Activated naive CD4-positive, alpha-beta T cell treated with anti-CD3 and anti-CD28 coated beads, Interleukin-2, amount 10 ng/mL, durations not matched to agents 7 days and 5 days (primary cell): ENCODE results near the gene EDA.

Source experiments
- CTCF ChIA-PET: fragments of 350-600 bp; sonication (Branson Sonifier 250); formaldehyde crosslinking; loops from one replicate; lab custom pipeline; 2021; ENCODE audit warnings: antibody characterized with exemption; lab: Charles Lee
- DNase-seq: peaks from one replicate; pipeline ENCODE4 v3.0.0-alpha.2; 2020
- H3K27ac Mint-ChIP-seq: one replicate; pipeline ENCODE4 v1.8.0; 2021; ENCODE audit warnings: mild to moderate bottlenecking, moderate library complexity, mixed read lengths
- H3K27me3 Mint-ChIP-seq: one replicate; pipeline ENCODE4 v1.8.0; 2021; ENCODE audit warnings: mild to moderate bottlenecking, mixed read lengths
- H3K36me3 Mint-ChIP-seq: one replicate; pipeline ENCODE4 v1.8.0; 2021; ENCODE audit warnings: mixed read lengths
- H3K4me1 Mint-ChIP-seq: one replicate; pipeline ENCODE4 v1.8.0; 2021; ENCODE audit warnings: mixed read lengths
- H3K4me3 Mint-ChIP-seq: one replicate; pipeline ENCODE4 v1.8.0; 2021; ENCODE audit warnings: mild to moderate bottlenecking, moderate library complexity, mixed read lengths
- H3K9me3 Mint-ChIP-seq: one replicate; pipeline ENCODE4 v1.8.0; 2021; ENCODE audit warnings: mixed read lengths

Gene EDA

GRCh38 chrX:70007946-70008345 is 392.0 kb downstream of the EDA start:
- peaks cover 4% of the 10 kb centered on the region for H3K36me3 Mint-ChIP-seq
- H3K4me3 Mint-ChIP-seq = no peak overlapping the region
- H3K27me3 Mint-ChIP-seq = peaks cover 2% of the 10 kb centered on the region
- CTCF ChIA-PET = no interaction called here
- H3K9me3 Mint-ChIP-seq = no peaks in the 10 kb centered on the region
- no peak overlapping the region for H3K27ac Mint-ChIP-seq
- DNase-seq = no peak
- H3K4me1 Mint-ChIP-seq = peaks cover 7% of the 10 kb centered on the region

DNA sequence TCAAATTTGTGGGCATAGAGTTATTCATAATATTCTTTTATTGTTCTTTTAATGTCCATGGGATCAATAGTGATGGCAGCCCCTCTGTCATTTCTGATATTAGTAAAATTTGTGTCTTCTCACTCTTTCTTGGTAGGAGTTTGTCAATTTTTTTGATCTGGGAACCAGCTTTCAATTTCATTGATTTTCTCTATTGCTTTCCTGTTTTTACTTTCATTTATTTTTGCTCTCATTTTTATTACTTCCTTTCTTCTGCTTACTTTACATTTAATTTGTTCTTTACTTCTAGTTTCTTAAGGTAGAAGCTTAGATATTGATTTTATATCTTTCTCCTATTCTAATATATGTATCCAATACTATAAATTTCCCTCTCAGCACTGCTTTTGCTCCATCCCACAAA is 393.1 kb downstream of the EDA start:
- Mint-ChIP-seq H3K27me3 (peaks cover 4% of the 10 kb centered on the region), H3K27ac (no peak overlapping the region), H3K36me3 (peaks cover 8% of the 10 kb centered on the region), H3K9me3 (no peaks in the 10 kb centered on the region), H3K4me1 (peaks cover 13% of the 10 kb centered on the region), H3K4me3 (no peak overlapping the region)
- CTCF ChIA-PET = no interaction called here
- DNase-seq = no peak

DNA sequence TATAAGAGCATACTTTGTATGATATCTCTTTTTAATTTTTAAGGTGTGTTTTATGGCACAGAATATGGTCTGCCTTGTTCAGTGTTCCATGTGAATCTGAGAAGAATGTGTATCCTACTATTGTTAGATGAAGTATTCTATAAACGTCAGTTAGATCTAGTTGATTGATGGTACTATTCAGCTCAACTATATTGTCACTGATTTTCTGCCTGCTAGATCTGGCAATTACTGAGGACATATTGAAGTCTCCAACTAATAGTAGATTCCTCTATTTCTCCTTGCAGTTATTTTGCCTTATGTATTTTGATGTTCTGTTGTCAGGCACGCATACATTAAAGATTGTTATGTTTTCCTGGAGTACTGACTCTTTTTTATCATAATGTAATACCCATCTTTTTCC is 394.1 kb downstream of the EDA start:
- Mint-ChIP-seq H3K36me3 (peaks cover 15% of the 10 kb centered on the region), H3K4me3 (no peak overlapping the region), H3K27me3 (peaks cover 4% of the 10 kb centered on the region), H3K27ac (no peak overlapping the region), H3K9me3 (peaks cover 2% of the 10 kb centered on the region), H3K4me1 (peaks cover 22% of the 10 kb centered on the region)
- CTCF ChIA-PET = interaction anchor here (0.8 kb wide), 1 partner anchor 20 kb away, joined by 3 read pairs; no protein-coding TSS in a partner anchor
- DNase-seq = no peak

DNA sequence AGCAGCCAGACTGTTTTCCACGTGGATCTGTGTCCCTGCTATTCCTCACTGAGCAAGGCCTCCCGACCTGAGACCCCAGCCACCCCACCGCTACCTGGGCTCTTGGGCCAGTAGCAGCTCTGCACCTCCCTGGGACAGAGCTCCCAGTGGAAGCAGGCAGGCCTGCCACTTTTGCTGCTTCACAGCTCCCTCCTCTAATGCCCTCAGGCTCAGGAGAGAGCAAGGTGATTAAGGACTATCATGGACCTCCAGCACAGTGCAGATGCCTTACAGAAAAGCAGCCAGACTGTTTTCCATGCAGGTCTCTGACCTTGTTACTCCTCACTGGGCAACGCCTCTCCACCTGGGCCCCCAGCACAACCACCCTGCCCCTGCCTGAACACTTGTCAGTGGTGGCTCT is 396.8 kb downstream of the EDA start:
- H3K9me3 Mint-ChIP-seq = peaks cover 2% of the 10 kb centered on the region
- no peak overlapping the region for H3K27ac Mint-ChIP-seq
- peaks cover 50% of the 10 kb centered on the region for H3K4me1 Mint-ChIP-seq
- CTCF ChIA-PET = interaction anchor here (1.1 kb wide), 1 partner anchor 11 kb away, joined by 3 read pairs; no protein-coding TSS in a partner anchor
- H3K4me3 Mint-ChIP-seq = no peak overlapping the region
- H3K36me3 Mint-ChIP-seq = peaks cover 18% of the 10 kb centered on the region
- DNase-seq = no peak
- H3K27me3 Mint-ChIP-seq = peaks cover 4% of the 10 kb centered on the region

GRCh38 chrX:70013466-70014381 is 397.8 kb downstream of the EDA start:
- Mint-ChIP-seq H3K36me3 (peaks cover 20% of the 10 kb centered on the region), H3K27ac (no peak overlapping the region), H3K4me3 (no peak overlapping the region), H3K27me3 (peaks cover 4% of the 10 kb centered on the region), H3K4me1 (peaks cover 54% of the 10 kb centered on the region), H3K9me3 (peaks cover 2% of the 10 kb centered on the region)
- DNase-seq = no peak
- CTCF ChIA-PET = no interaction called here

GRCh38 chrX:70016513-70016912 is 400.6 kb downstream of the EDA start:
- H3K36me3 Mint-ChIP-seq = peaks cover 22% of the 10 kb centered on the region
- peaks cover 52% of the 10 kb centered on the region for H3K4me1 Mint-ChIP-seq
- CTCF ChIA-PET = no interaction called here
- peak overlapping the region; percentile 89 for H3K27ac Mint-ChIP-seq
- H3K27me3 Mint-ChIP-seq = peaks cover 4% of the 10 kb centered on the region
- H3K4me3 Mint-ChIP-seq = peak overlapping the region; percentile 22
- peaks cover 3% of the 10 kb centered on the region for H3K9me3 Mint-ChIP-seq
- DNase-seq = no peak

DNA sequence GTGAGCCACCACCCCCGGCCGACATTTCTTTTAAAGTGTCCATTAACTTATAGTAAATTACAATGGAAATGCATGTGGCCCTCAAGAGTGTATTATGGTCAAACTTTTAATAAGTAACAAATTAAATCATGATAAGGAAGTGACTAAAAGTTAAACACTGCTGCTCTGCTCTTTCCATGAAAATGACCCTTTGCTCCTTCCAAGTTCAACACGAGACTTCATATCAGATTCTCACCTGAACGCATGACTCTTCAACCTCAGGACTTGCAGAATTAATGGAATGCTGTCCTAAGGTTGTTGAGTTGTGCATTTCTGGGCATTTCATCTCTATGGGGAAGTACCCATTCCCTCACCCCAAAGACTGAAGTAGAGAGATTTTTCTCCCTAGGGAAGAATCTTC is 406.7 kb downstream of the EDA start:
- Mint-ChIP-seq H3K4me1 (peaks cover 48% of the 10 kb centered on the region), H3K27ac (no peak overlapping the region), H3K36me3 (peaks cover 14% of the 10 kb centered on the region), H3K27me3 (no peaks in the 10 kb centered on the region), H3K4me3 (no peak overlapping the region), H3K9me3 (peaks cover 1% of the 10 kb centered on the region)
- CTCF ChIA-PET = no interaction called here
- no peak for DNase-seq

- H3K27me3 Mint-ChIP-seq = no peaks in the 10 kb centered on the region
- H3K27ac Mint-ChIP-seq = no peak overlapping the region
- CTCF ChIA-PET = no interaction called here
- H3K4me3 Mint-ChIP-seq = no peak overlapping the region
- H3K36me3 Mint-ChIP-seq = peaks cover 11% of the 10 kb centered on the region
- H3K9me3 Mint-ChIP-seq = peaks cover 1% of the 10 kb centered on the region
- no peak for DNase-seq
- H3K4me1 Mint-ChIP-seq = peaks cover 64% of the 10 kb centered on the region
These were observed 409.6 kb downstream of the EDA start for GRCh38 chrX:70025464-70025863.

- H3K9me3 Mint-ChIP-seq = peaks cover 1% of the 10 kb centered on the region
- DNase-seq = no peak
- H3K36me3 Mint-ChIP-seq = peaks cover 11% of the 10 kb centered on the region
- CTCF ChIA-PET = interaction anchor here (1.1 kb wide), 1 partner anchor 488 kb away, joined by 3 read pairs; no protein-coding TSS in a partner anchor
- no peak overlapping the region for H3K4me3 Mint-ChIP-seq
- no peak overlapping the region for H3K27ac Mint-ChIP-seq
- H3K27me3 Mint-ChIP-seq = no peaks in the 10 kb centered on the region
- peaks cover 72% of the 10 kb centered on the region for H3K4me1 Mint-ChIP-seq
These were observed 410.4 kb downstream of the EDA start for GRCh38 chrX:70026112-70026850.

- DNase-seq = no peak
- Mint-ChIP-seq H3K4me3 (no peak overlapping the region), H3K36me3 (peaks cover 13% of the 10 kb centered on the region), H3K27me3 (no peaks in the 10 kb centered on the region), H3K27ac (peak overlapping the region; percentile 54), H3K4me1 (peaks cover 76% of the 10 kb centered on the region), H3K9me3 (no peaks in the 10 kb centered on the region)
- CTCF ChIA-PET = interaction anchor here (1.1 kb wide), 1 partner anchor 489 kb away, joined by 3 read pairs; no protein-coding TSS in a partner anchor
These were observed 410.9 kb downstream of the EDA start for GRCh38 chrX:70026851-70027200.

DNA sequence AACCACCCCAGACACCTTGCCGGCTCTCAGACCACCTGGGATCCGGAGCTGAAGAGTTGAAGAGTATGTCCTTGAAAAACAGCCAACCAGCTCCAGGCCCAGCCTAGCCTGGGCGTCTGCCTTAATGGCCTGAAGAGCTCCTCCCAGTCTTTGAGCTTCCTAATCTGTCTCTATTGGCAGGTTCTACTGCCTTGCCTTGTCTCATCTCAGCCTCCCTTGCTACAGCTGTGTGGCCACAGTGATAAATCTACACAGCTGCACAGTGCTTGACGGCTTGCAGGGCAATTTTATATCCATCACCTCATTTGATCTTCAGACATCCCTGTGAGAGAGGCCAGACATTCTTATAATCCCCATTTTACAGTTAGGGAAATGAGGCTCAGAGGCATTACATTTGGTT is 413.9 kb downstream of the EDA start:
- Mint-ChIP-seq H3K4me1 (peaks cover 76% of the 10 kb centered on the region), H3K36me3 (peaks cover 13% of the 10 kb centered on the region), H3K27me3 (no peaks in the 10 kb centered on the region), H3K9me3 (no peaks in the 10 kb centered on the region), H3K27ac (no peak overlapping the region), H3K4me3 (no peak overlapping the region)
- no peak for DNase-seq
- CTCF ChIA-PET = interaction anchor here (0.6 to 2.9 kb wide), 16 partner anchors 10 to 537 kb away, joined by 3 to 29 read pairs (median 4); no protein-coding TSS in a partner anchor

- Mint-ChIP-seq H3K27ac (no peak overlapping the region), H3K4me1 (peaks cover 71% of the 10 kb centered on the region), H3K36me3 (peaks cover 11% of the 10 kb centered on the region), H3K9me3 (no peaks in the 10 kb centered on the region), H3K4me3 (no peak overlapping the region), H3K27me3 (no peaks in the 10 kb centered on the region)
- CTCF ChIA-PET = interaction anchor here (0.6 to 2.9 kb wide), 18 partner anchors 9 to 538 kb away, joined by 3 to 29 read pairs (median 4); no protein-coding TSS in a partner anchor
- peak; percentile 63 for DNase-seq
These were observed 414.4 kb downstream of the EDA start for GRCh38 chrX:70030301-70030767.

DNA sequence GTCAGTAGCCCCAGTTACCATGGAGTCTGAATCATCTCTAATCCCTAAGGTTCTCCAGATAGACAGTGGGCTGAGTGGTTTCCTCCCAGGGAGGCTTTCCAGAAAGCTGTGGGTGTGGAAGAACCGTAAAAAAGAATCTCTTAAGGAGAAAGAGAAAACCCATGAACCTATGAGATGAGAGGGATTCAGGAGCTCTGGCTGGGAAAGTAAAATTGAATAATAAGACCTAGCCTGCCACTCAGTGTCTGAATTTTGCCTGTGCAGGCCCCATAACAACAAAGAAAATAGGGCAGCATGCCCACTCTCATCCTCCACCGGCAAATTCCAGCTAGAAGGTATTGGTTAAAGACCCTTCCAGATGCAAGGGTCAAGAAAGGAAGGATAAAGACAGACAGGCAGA is 416.9 kb downstream of the EDA start:
- peaks cover 11% of the 10 kb centered on the region for H3K36me3 Mint-ChIP-seq
- CTCF ChIA-PET = interaction anchor here (0.7 to 3.2 kb wide), 6 partner anchors 10 to 496 kb away, joined by 3 to 11 read pairs (median 3); no protein-coding TSS in a partner anchor
- no peaks in the 10 kb centered on the region for H3K9me3 Mint-ChIP-seq
- no peak overlapping the region for H3K27ac Mint-ChIP-seq
- H3K27me3 Mint-ChIP-seq = no peaks in the 10 kb centered on the region
- DNase-seq = no peak
- H3K4me1 Mint-ChIP-seq = peaks cover 50% of the 10 kb centered on the region
- no peak overlapping the region for H3K4me3 Mint-ChIP-seq
